WTC11 (cell line): ENCODE results near the gene SLC38A1. TPM values are rescaled to one million over a fixed set of nuclear protein-coding genes. Genes with fewer than 3 reads are reported as not detected.

Source experiments
- ATAC-seq: fragments of 200-7000 bp; cut with Tn5 transposase; 2 replicates; pipeline ENCODE4 v1.10.0; 2021; ENCODE audit warnings: mild to moderate bottlenecking, moderate library complexity
- CTCF ChIA-PET: fragments of 300-600 bp; sonication (Branson Sonifier 250); formaldehyde crosslinking; loops from one replicate; lab custom pipeline; 2021; ENCODE audit warnings: antibody characterized with exemption; lab: Charles Lee
- POLR2A ChIA-PET: fragments of 350-600 bp; sonication (Branson Sonifier 250); formaldehyde crosslinking; loops from one replicate; lab custom pipeline; 2021; ENCODE audit warnings: antibody characterized with exemption; lab: Charles Lee
- DNase-seq: peaks from one replicate; pipeline ENCODE4 v3.0.0; 2021; ENCODE audit warnings: low spot score
- H3K27ac Mint-ChIP-seq: 2 replicates; pipeline ENCODE4 v1.8.0; 2021; ENCODE audit warnings: mixed read lengths
- H3K27me3 Mint-ChIP-seq: 2 replicates; pipeline ENCODE4 v1.8.0; 2021; ENCODE audit warnings: low read depth, mild to moderate bottlenecking, moderate library complexity, mixed read lengths
- H3K36me3 Mint-ChIP-seq: 2 replicates; pipeline ENCODE4 v1.8.0; 2021; ENCODE audit warnings: mixed read lengths
- H3K4me1 Mint-ChIP-seq: 2 replicates; pipeline ENCODE4 v1.8.0; 2022; ENCODE audit warnings: mixed read lengths
- H3K4me3 Mint-ChIP-seq: 2 replicates; pipeline ENCODE4 v1.8.0; 2021; ENCODE audit warnings: mild to moderate bottlenecking, moderate library complexity, mixed read lengths
- H3K9me3 Mint-ChIP-seq: 2 replicates; pipeline ENCODE4 v1.8.0; 2021; ENCODE audit warnings: mixed read lengths
- ATF6 ChIP-seq: sonication (generic); formaldehyde crosslinking; IDR thresholded peaks from 2 replicates; pipeline ENCODE4 v1.8.1; 2023; ENCODE audit warnings: mild to moderate bottlenecking, missing genetic modification reagents
- CREB1 ChIP-seq: sonication (generic); formaldehyde crosslinking; IDR thresholded peaks from 2 replicates; pipeline ENCODE4 v1.8.0; 2023; ENCODE audit warnings: mild to moderate bottlenecking, missing genetic modification reagents
- CREM ChIP-seq: sonication (generic); formaldehyde crosslinking; IDR thresholded peaks from 2 replicates; pipeline ENCODE4 v1.8.1; 2022; ENCODE audit warnings: mild to moderate bottlenecking, missing genetic modification reagents, moderate library complexity
- FOXK1 ChIP-seq: sonication (generic); formaldehyde crosslinking; IDR thresholded peaks from 2 replicates; pipeline ENCODE4 v1.8.0; 2022; ENCODE audit warnings: mild to moderate bottlenecking, moderate library complexity, missing genetic modification reagents
- GRHL2 ChIP-seq: fragments of 250-450 bp; sonication (Bioruptor Pico); IDR thresholded peaks from 2 replicates; pipeline ENCODE4 v1.8.0; 2022; ENCODE audit warnings: mild to moderate bottlenecking, moderate library complexity; ENCODE audit not compliant: insufficient replicate concordance, severe bottlenecking
- IRF2 ChIP-seq: sonication (generic); formaldehyde crosslinking; IDR thresholded peaks from 2 replicates; pipeline ENCODE4 v1.8.0; 2022; ENCODE audit warnings: low read depth, missing genetic modification reagents, borderline replicate concordance
- JUN ChIP-seq: sonication (generic); formaldehyde crosslinking; IDR thresholded peaks from 2 replicates; pipeline ENCODE4 v1.8.0; 2023; ENCODE audit warnings: mild to moderate bottlenecking, missing genetic modification reagents
- MXD4 ChIP-seq: fragments of 250-450 bp; sonication (Bioruptor Pico); IDR thresholded peaks from 2 replicates; pipeline ENCODE4 v1.8.0; 2021; ENCODE audit warnings: mild to moderate bottlenecking, moderate library complexity, borderline replicate concordance
- NFYB ChIP-seq: sonication (generic); formaldehyde crosslinking; conservative IDR thresholded peaks from 2 replicates; pipeline ENCODE4 v1.8.0; 2022; ENCODE audit warnings: low read depth, missing genetic modification reagents
- SMAD4 ChIP-seq: sonication (generic); formaldehyde crosslinking; IDR thresholded peaks from 2 replicates; pipeline ENCODE4 v1.8.0; 2022; ENCODE audit warnings: mild to moderate bottlenecking, missing genetic modification reagents
- SOX15 ChIP-seq: fragments of 250-450 bp; sonication (Bioruptor Pico); IDR thresholded peaks from 2 replicates; pipeline ENCODE4 v1.9.0; 2021; ENCODE audit warnings: mild to moderate bottlenecking
- USF2 ChIP-seq: sonication (generic); formaldehyde crosslinking; IDR thresholded peaks from 2 replicates; pipeline ENCODE4 v1.8.1; 2023; ENCODE audit warnings: mild to moderate bottlenecking, missing genetic modification reagents, moderate library complexity
- ZNF121 ChIP-seq: sonication (generic); formaldehyde crosslinking; IDR thresholded peaks from 2 replicates; pipeline ENCODE4 v1.8.0; 2023; ENCODE audit warnings: missing genetic modification reagents
- ZNF232 ChIP-seq: sonication (generic); formaldehyde crosslinking; IDR thresholded peaks from 2 replicates; pipeline ENCODE4 v1.8.0; 2022; ENCODE audit warnings: mild to moderate bottlenecking, missing genetic modification reagents
- ZNF396 ChIP-seq: fragments of 250-450 bp; sonication (Bioruptor Pico); IDR thresholded peaks from 2 replicates; pipeline ENCODE4 v1.8.0; 2021; ENCODE audit warnings: mild to moderate bottlenecking, moderate library complexity, borderline replicate concordance
- total RNA-seq: library from RNA; stranded (reverse); gene quantifications from 3 replicates; pipeline ENCODE4 v1.2.3, GENCODE V29; 2021
- TF ChIP-seq, protein P1 (sequence below): sonication (generic); formaldehyde crosslinking; IDR thresholded peaks from 2 replicates; pipeline ENCODE4 v1.8.0; 2022; ENCODE audit warnings: missing genetic modification reagents
- TF ChIP-seq, protein P2 (sequence below): sonication (generic); formaldehyde crosslinking; IDR thresholded peaks from 2 replicates; pipeline ENCODE4 v1.8.0; 2022; ENCODE audit warnings: mild to moderate bottlenecking, missing genetic modification reagents
- TF ChIP-seq, protein P3 (sequence below): sonication (generic); formaldehyde crosslinking; conservative IDR thresholded peaks from 2 replicates; pipeline ENCODE4 v1.8.1; 2022; ENCODE audit warnings: mild to moderate bottlenecking, missing genetic modification reagents
- TF ChIP-seq, protein P4 (sequence below): fragments of 250-450 bp; sonication (Bioruptor Pico); IDR thresholded peaks from 2 replicates; pipeline ENCODE4 v1.9.0; 2021; ENCODE audit warnings: moderate library complexity, mild to moderate bottlenecking, inconsistent platforms, borderline replicate concordance
- TF ChIP-seq, protein P5 (sequence below): fragments of 250-450 bp; sonication (Bioruptor Pico); IDR thresholded peaks from 2 replicates; pipeline ENCODE4 v1.8.0; 2021; ENCODE audit warnings: mild to moderate bottlenecking

The SLC38A1 gene
- total RNA-seq, 1 experiment from 2014 or later: 179 TPM

- CTCF ChIA-PET: interaction anchor here (1.3 to 1.7 kb wide), 2 partner anchors 15 to 22 kb away, joined by 5 to 7 read pairs; no protein-coding TSS in a partner anchor
- Mint-ChIP-seq H3K27ac (no peak overlapping the region), H3K27me3 (no peaks in the 10 kb centered on the region), H3K9me3 (no peaks in the 10 kb centered on the region), H3K36me3 (no peaks in the 10 kb centered on the region), H3K4me3 (no peak overlapping the region), H3K4me1 (peaks cover 8% of the 10 kb centered on the region)
- POLR2A ChIA-PET: no interaction called here
- DNase-seq: no peak
- no peak for ATAC-seq
- TF ChIP-seq USF2 (CRISPR knock-in tag): no peak
- no peak for TF ChIP-seq JUN (CRISPR knock-in tag)
- TF ChIP-seq MXD4 (CRISPR knock-in tag): no peak
- no peak for TF ChIP-seq CREB1 (CRISPR knock-in tag)
- TF ChIP-seq ZNF232 (CRISPR knock-in tag): no peak
- TF ChIP-seq, protein P1, sequence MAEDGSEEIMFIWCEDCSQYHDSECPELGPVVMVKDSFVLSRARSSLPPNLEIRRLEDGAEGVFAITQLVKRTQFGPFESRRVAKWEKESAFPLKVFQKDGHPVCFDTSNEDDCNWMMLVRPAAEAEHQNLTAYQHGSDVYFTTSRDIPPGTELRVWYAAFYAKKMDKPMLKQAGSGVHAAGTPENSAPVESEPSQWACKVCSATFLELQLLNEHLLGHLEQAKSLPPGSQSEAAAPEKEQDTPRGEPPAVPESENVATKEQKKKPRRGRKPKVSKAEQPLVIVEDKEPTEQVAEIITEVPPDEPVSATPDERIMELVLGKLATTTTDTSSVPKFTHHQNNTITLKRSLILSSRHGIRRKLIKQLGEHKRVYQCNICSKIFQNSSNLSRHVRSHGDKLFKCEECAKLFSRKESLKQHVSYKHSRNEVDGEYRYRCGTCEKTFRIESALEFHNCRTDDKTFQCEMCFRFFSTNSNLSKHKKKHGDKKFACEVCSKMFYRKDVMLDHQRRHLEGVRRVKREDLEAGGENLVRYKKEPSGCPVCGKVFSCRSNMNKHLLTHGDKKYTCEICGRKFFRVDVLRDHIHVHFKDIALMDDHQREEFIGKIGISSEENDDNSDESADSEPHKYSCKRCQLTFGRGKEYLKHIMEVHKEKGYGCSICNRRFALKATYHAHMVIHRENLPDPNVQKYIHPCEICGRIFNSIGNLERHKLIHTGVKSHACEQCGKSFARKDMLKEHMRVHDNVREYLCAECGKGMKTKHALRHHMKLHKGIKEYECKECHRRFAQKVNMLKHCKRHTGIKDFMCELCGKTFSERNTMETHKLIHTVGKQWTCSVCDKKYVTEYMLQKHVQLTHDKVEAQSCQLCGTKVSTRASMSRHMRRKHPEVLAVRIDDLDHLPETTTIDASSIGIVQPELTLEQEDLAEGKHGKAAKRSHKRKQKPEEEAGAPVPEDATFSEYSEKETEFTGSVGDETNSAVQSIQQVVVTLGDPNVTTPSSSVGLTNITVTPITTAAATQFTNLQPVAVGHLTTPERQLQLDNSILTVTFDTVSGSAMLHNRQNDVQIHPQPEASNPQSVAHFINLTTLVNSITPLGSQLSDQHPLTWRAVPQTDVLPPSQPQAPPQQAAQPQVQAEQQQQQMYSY (CRISPR knock-in tag): no peak
- TF ChIP-seq, protein P2, sequence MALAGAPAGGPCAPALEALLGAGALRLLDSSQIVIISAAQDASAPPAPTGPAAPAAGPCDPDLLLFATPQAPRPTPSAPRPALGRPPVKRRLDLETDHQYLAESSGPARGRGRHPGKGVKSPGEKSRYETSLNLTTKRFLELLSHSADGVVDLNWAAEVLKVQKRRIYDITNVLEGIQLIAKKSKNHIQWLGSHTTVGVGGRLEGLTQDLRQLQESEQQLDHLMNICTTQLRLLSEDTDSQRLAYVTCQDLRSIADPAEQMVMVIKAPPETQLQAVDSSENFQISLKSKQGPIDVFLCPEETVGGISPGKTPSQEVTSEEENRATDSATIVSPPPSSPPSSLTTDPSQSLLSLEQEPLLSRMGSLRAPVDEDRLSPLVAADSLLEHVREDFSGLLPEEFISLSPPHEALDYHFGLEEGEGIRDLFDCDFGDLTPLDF: no peak
- TF ChIP-seq, protein P3, sequence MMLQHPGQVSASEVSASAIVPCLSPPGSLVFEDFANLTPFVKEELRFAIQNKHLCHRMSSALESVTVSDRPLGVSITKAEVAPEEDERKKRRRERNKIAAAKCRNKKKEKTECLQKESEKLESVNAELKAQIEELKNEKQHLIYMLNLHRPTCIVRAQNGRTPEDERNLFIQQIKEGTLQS (CRISPR knock-in tag): no peak
- no peak for TF ChIP-seq FOXK1 (CRISPR knock-in tag)
- no peak for TF ChIP-seq ZNF396
- TF ChIP-seq SOX15 (CRISPR knock-in tag): no peak
- no peak for TF ChIP-seq CREM (CRISPR knock-in tag)
- TF ChIP-seq, protein P4, sequence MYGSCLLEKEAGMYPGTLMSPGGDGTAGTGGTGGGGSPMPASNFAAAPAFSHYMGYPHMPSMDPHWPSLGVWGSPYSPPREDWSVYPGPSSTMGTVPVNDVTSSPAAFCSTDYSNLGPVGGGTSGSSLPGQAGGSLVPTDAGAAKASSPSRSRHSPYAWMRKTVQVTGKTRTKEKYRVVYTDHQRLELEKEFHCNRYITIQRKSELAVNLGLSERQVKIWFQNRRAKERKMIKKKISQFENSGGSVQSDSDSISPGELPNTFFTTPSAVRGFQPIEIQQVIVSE: no peak
- no peak for TF ChIP-seq NFYB (CRISPR knock-in tag)
Measured at GRCh38 chr12:46147144-46147543, 121.7 kb downstream of the SLC38A1 start.

DNA sequence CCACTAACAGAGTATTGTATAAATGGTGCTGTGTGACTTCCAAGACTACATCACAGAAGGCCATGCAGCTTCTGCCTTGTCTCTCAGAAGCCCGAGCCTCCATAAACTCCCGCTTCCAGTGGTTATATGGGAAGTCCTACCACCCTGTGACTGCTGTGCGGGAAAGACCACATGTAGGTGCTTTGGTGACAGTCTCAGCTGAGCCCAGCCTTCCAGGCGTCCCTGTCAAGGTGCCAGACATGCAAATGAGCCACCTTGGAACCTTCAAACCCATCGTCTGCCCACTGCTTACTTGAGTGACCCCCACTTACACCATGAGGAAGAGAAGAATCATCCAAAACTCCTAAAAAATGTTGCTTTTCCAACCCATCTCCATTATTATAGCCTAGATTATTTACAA, 123.0 kb downstream of the SLC38A1 start:
- ChIA-PET CTCF (interaction anchor here (1.3 to 1.7 kb wide), 2 partner anchors 14 to 21 kb away, joined by 4 to 7 read pairs; no protein-coding TSS in a partner anchor), POLR2A (interaction anchor here (0.6 kb wide), 1 partner anchor 797 kb away, joined by 3 read pairs; no protein-coding TSS in a partner anchor)
- no peak overlapping the region for H3K27ac Mint-ChIP-seq
- no peak overlapping the region for H3K4me3 Mint-ChIP-seq
- no peaks in the 10 kb centered on the region for H3K27me3 Mint-ChIP-seq
- ATAC-seq (no peak), DNase-seq (no peak)
- no peaks in the 10 kb centered on the region for H3K36me3 Mint-ChIP-seq
- H3K4me1 Mint-ChIP-seq: peaks cover 4% of the 10 kb centered on the region
- H3K9me3 Mint-ChIP-seq: no peaks in the 10 kb centered on the region
- no peak for TF ChIP-seq ZNF121 (CRISPR knock-in tag)
- TF ChIP-seq IRF2 (CRISPR knock-in tag): no peak
- TF ChIP-seq SOX15 (CRISPR knock-in tag): no peak
- no peak for TF ChIP-seq GRHL2 (CRISPR knock-in tag)
- TF ChIP-seq, protein P2: no peak
- TF ChIP-seq ATF6 (CRISPR knock-in tag): no peak
- TF ChIP-seq, protein P5, sequence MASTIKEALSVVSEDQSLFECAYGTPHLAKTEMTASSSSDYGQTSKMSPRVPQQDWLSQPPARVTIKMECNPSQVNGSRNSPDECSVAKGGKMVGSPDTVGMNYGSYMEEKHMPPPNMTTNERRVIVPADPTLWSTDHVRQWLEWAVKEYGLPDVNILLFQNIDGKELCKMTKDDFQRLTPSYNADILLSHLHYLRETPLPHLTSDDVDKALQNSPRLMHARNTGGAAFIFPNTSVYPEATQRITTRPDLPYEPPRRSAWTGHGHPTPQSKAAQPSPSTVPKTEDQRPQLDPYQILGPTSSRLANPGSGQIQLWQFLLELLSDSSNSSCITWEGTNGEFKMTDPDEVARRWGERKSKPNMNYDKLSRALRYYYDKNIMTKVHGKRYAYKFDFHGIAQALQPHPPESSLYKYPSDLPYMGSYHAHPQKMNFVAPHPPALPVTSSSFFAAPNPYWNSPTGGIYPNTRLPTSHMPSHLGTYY (CRISPR knock-in tag): no peak
- TF ChIP-seq SMAD4 (CRISPR knock-in tag): no peak
